Erythroblast (primary cell): Measurements from ENCODE around the gene KAT2B.

Experiments used
- GATA1 ChIP-seq: IDR thresholded peaks from 2 replicates; pipeline ENCODE4 v1.6.1; 2011; ENCODE audit warnings: low read depth, mild to moderate bottlenecking, control low read depth, low read length, moderate library complexity
- POLR2A ChIP-seq: IDR thresholded peaks from 2 replicates; pipeline ENCODE4 v1.6.1; 2011; ENCODE audit warnings: mild to moderate bottlenecking, low read length

DNA sequence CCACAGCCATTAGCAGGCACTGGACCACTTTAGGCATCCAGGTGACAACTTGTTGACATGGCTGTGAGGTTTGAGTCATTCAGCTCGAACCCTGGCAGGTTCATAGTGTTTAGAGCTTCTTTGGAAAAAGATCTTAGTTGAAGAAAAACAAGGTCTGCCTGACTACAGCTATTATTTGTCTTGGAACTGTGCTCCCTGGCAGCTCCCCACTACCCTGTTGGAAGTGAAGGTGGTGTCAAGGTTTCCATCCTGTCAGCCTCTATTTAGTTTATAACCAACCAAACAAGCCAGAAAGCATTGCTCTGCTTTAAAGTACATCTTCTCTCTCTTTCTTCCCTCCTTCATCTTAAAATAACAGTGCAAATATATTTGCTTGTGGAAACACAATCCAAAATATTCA, 56.8 kb downstream of the KAT2B start:
- TF ChIP-seq POLR2A, result no peak
- no peak for TF ChIP-seq GATA1
